IMR-90 (cell line): ENCODE data around the gene FOXK1. TPM values are rescaled to one million over a fixed set of nuclear protein-coding genes. Genes with fewer than 3 reads are reported as not detected.

Source experiments
- ATAC-seq: fragments of 200-7000 bp; cut with Tn5 transposase; 2 replicates; pipeline ENCODE4 v1.9.1; 2020; ENCODE audit warnings: low read depth, mild to moderate bottlenecking, moderate library complexity
- BruUV-seq: library from RNA; stranded (reverse); fragments of 400-500 nt; replicated peaks from 2 replicates; lab custom pipeline; 2021; lab: Mats Ljungman, UMichigan
- CTCF ChIA-PET: fragments of 300-600 bp; formaldehyde crosslinking; extraction: SDS; loops from one replicate; lab custom pipeline; 2021; ENCODE audit warnings: antibody characterized with exemption; lab: Yijun Ruan, JAX
- POLR2A ChIA-PET: fragments of 300-600 bp; sonication (Branson Sonifier 250); formaldehyde crosslinking; loops from one replicate; lab custom pipeline; 2022; ENCODE audit warnings: antibody characterized with exemption; ENCODE audit not compliant: unreplicated experiment; lab: Charles Lee
- DNase-seq: peaks from one replicate; pipeline ENCODE4 v3.0.0; 2013
- H2AFZ ChIP-seq: replicated peaks from 2 replicates; pipeline ENCODE3; 2013; ENCODE audit warnings: low read length, mild to moderate bottlenecking; ENCODE audit not compliant: poor library complexity
- H2AK5ac ChIP-seq: 2 replicates; pipeline ENCODE4 v1.6.1; 2013; ENCODE audit warnings: low read depth, low read length, inconsistent platforms
- H2AK9ac ChIP-seq: replicated peaks from 2 replicates; pipeline ENCODE3; 2013; ENCODE audit warnings: mild to moderate bottlenecking, low read depth, low read length, moderate library complexity; ENCODE audit not compliant: poor library complexity
- H2BK120ac ChIP-seq: 2 replicates; pipeline ENCODE4 v1.6.1; 2013; ENCODE audit warnings: low read depth, low read length, inconsistent platforms
- H2BK15ac ChIP-seq: 3 replicates; pipeline ENCODE4 v1.6.1; 2013; ENCODE audit warnings: low read depth, low read length, inconsistent platforms
- H2BK20ac ChIP-seq: 2 replicates; pipeline ENCODE4 v1.6.1; 2013; ENCODE audit warnings: low read depth, mild to moderate bottlenecking, inconsistent platforms, low read length, moderate library complexity
- H2BK5ac ChIP-seq: 2 replicates; pipeline ENCODE4 v1.6.1; 2013; ENCODE audit warnings: mild to moderate bottlenecking, low read depth, low read length, inconsistent platforms; ENCODE audit not compliant: poor library complexity, severe bottlenecking
- H3K14ac ChIP-seq: replicated peaks from 2 replicates; pipeline ENCODE4 v1.6.1; 2013; ENCODE audit warnings: low read depth, low read length, inconsistent platforms
- H3K18ac ChIP-seq: 2 replicates; pipeline ENCODE4 v1.6.1; 2013; ENCODE audit warnings: low read depth, low read length, control low read depth
- H3K23ac ChIP-seq: 2 replicates; pipeline ENCODE4 v1.6.1; 2013; ENCODE audit warnings: low read depth, low read length, inconsistent platforms
- H3K27ac ChIP-seq: 2 replicates; pipeline ENCODE4 v1.5.1; 2013; ENCODE audit warnings: mild to moderate bottlenecking, control low read depth, low read length; ENCODE audit not compliant: insufficient read depth
- H3K27me3 ChIP-seq: 2 replicates; pipeline ENCODE4 v1.6.1; 2013; ENCODE audit warnings: low read length; ENCODE audit not compliant: control insufficient read depth, insufficient read depth
- H3K36me3 ChIP-seq: 2 replicates; pipeline ENCODE4 v1.6.1; 2013; ENCODE audit warnings: low read length, mixed read lengths; ENCODE audit not compliant: control insufficient read depth, insufficient read depth
- H3K4ac ChIP-seq: 2 replicates; pipeline ENCODE4 v1.6.1; 2013; ENCODE audit warnings: low read depth, low read length, inconsistent platforms
- H3K4me1 ChIP-seq: 2 replicates; pipeline ENCODE4 v1.6.1; 2013; ENCODE audit warnings: low read length, mixed read lengths; ENCODE audit not compliant: control insufficient read depth, insufficient read depth
- H3K4me2 ChIP-seq: 2 replicates; pipeline ENCODE4 v1.6.1; 2013; ENCODE audit warnings: low read depth, mild to moderate bottlenecking, control low read depth, low read length, moderate library complexity
- H3K4me3 ChIP-seq: 2 replicates; pipeline ENCODE4 v1.5.1; 2013; ENCODE audit warnings: low read depth, mild to moderate bottlenecking, control low read depth, low read length, moderate library complexity; ENCODE audit not compliant: insufficient read depth
- H3K56ac ChIP-seq: 2 replicates; pipeline ENCODE4 v1.6.1; 2013; ENCODE audit warnings: low read length, inconsistent platforms; ENCODE audit not compliant: insufficient read depth; ENCODE audit errors: extremely low read depth
- H3K79me1 ChIP-seq, 2 experiments: 2 replicates each; pipeline ENCODE4 v1.6.1; 2013; ENCODE audit warnings: low read length in 2 of 2, inconsistent platforms in 1 of 2, low read depth in 1 of 2
- H3K9ac ChIP-seq: 2 replicates; pipeline ENCODE4 v1.6.1; 2013; ENCODE audit warnings: low read depth, low read length, control low read depth
- H3K9me1 ChIP-seq: 2 replicates; pipeline ENCODE4 v1.6.1; 2013; ENCODE audit warnings: low read length, inconsistent platforms; ENCODE audit not compliant: insufficient read depth
- H3K9me3 ChIP-seq: 2 replicates; pipeline ENCODE4 v1.6.1; 2013; ENCODE audit warnings: low read length; ENCODE audit not compliant: control insufficient read depth, insufficient read depth
- H4K20me1 ChIP-seq: 2 replicates; pipeline ENCODE4 v1.6.1; 2013; ENCODE audit warnings: low read length, inconsistent platforms; ENCODE audit not compliant: insufficient read depth
- H4K5ac ChIP-seq: 2 replicates; pipeline ENCODE4 v1.6.1; 2013; ENCODE audit warnings: mild to moderate bottlenecking, low read depth, low read length, control low read depth
- H4K8ac ChIP-seq, 2 experiments: 2 replicates each; pipeline ENCODE4 v1.6.1; 2013; ENCODE audit warnings: low read depth in 2 of 2, low read length in 2 of 2, control low read depth in 1 of 2, inconsistent platforms in 1 of 2
- H4K91ac ChIP-seq: 2 replicates; pipeline ENCODE4 v1.6.1; 2013; ENCODE audit warnings: low read depth, low read length, inconsistent platforms; ENCODE audit not compliant: insufficient read depth
- BHLHE40 ChIP-seq: fragments of 150-350 bp; IDR thresholded peaks from 2 replicates; pipeline ENCODE4 v1.6.1; 2016; ENCODE audit warnings: mild to moderate bottlenecking, low read depth, low read length
- CEBPB ChIP-seq: IDR thresholded peaks from 2 replicates; pipeline ENCODE4 v1.6.1; 2012; ENCODE audit warnings: low read depth, low read length, improper control_type of control experiment
- CHD1 ChIP-seq: IDR thresholded peaks from 2 replicates; pipeline ENCODE4 v1.6.1; 2012; ENCODE audit warnings: low read depth, low read length, improper control_type of control experiment
- FOS ChIP-seq: fragments of 150-350 bp; IDR thresholded peaks from 2 replicates; pipeline ENCODE4 v1.6.1; 2016; ENCODE audit warnings: low read depth, low read length
- MAFK ChIP-seq: IDR thresholded peaks from 2 replicates; pipeline ENCODE4 v1.6.1; 2012; ENCODE audit warnings: low read depth, low read length, improper control_type of control experiment
- MAZ ChIP-seq: IDR thresholded peaks from 2 replicates; pipeline ENCODE4 v1.6.1; 2012; ENCODE audit warnings: low read depth, mild to moderate bottlenecking, low read length, improper control_type of control experiment, moderate library complexity, borderline replicate concordance
- MXI1 ChIP-seq: IDR thresholded peaks from 2 replicates; pipeline ENCODE4 v1.6.1; 2012; ENCODE audit warnings: low read depth, mild to moderate bottlenecking, low read length, moderate library complexity, borderline replicate concordance
- NFE2L2 ChIP-seq: fragments of 150-350 bp; IDR thresholded peaks from 2 replicates; pipeline ENCODE4 v1.6.1; 2016; ENCODE audit warnings: low read depth, mild to moderate bottlenecking, low read length
- POLR2A ChIP-seq: IDR thresholded peaks from 2 replicates; pipeline ENCODE4 v1.6.1; 2012; ENCODE audit warnings: mild to moderate bottlenecking, low read depth, low read length
- RAD21 ChIP-seq: IDR thresholded peaks from 2 replicates; pipeline ENCODE4 v1.6.1; 2012; ENCODE audit warnings: low read length, improper control_type of control experiment
- RCOR1 ChIP-seq: IDR thresholded peaks from 2 replicates; pipeline ENCODE4 v1.6.1; 2012; ENCODE audit warnings: mild to moderate bottlenecking, low read length, improper control_type of control experiment; ENCODE audit not compliant: insufficient replicate concordance
- RFX5 ChIP-seq: IDR thresholded peaks from 2 replicates; pipeline ENCODE4 v1.8.0; 2012; ENCODE audit warnings: low read depth, mild to moderate bottlenecking, low read length, moderate library complexity
- SMC3 ChIP-seq: fragments of 150-350 bp; IDR thresholded peaks from 2 replicates; pipeline ENCODE4 v1.6.1; 2016; ENCODE audit warnings: low read depth, mild to moderate bottlenecking, antibody characterized with exemption, low read length, moderate library complexity
- WGBS, 2 experiments: methylation state at CpG; one replicate each; pipeline versions ENCODE4 v1.1.5 to v1.1.7; 2013; ENCODE audit warnings: missing lambda C conversion rate in 2 of 2; ENCODE audit not compliant: insufficient read length in 1 of 2; ENCODE audit errors: extremely low coverage in 2 of 2; 5-methylcytosine and 5-hydroxymethylcytosine counted together
- dilution Hi-C: fragments of 300-500 bp; cut with HindIII; formaldehyde crosslinking; loops from one replicate; pipeline ENCODE4 v1.14.3; 2018; ENCODE audit warnings: low sequenced_read_pairs; ENCODE audit not compliant: unreplicated experiment
- in situ Hi-C: fragments of 300-500 bp; cut with MboI; formaldehyde crosslinking; loops from 3 replicates; pipeline ENCODE4 v1.14.3; 2019; ENCODE audit warnings: low sequenced_read_pairs, inconsistent platforms, mixed read lengths
- intact Hi-C: fragments of 100-400 bp; cut with micrococcal nuclease; formaldehyde crosslinking; loops from 2 replicates; pipeline ENCODE4 v1.10.0; 2022
- polyA plus RNA-seq, 3 experiments: library from polyadenylated mRNA; depleted of rRNA; stranded (reverse); fragments of >200 nt; gene quantifications; 2 replicates each; pipeline ENCODE4 v1.2.3, GENCODE V29; 2012; ENCODE audit warnings: low replicate concordance in 1 of 3
- total RNA-seq: library from RNA; depleted of rRNA; stranded (reverse); fragments of >200 nt; gene quantifications from 2 replicates; pipeline ENCODE4 v1.2.3, GENCODE V29; 2012
- TF ChIP-seq, protein P1 (sequence below): conservative IDR thresholded peaks from 2 replicates; pipeline ENCODE4 v1.5.1; 2012; ENCODE audit warnings: mild to moderate bottlenecking, low read depth, low read length, improper control_type of control experiment
- TF ChIP-seq, protein P2 (sequence below): fragments of 150-350 bp; IDR thresholded peaks from 2 replicates; pipeline ENCODE4 v1.6.1; 2017; ENCODE audit warnings: mild to moderate bottlenecking, antibody characterized with exemption, low read length, low read depth
- TF ChIP-seq, protein P3 (sequence below): fragments of 150-350 bp; IDR thresholded peaks from 2 replicates; pipeline ENCODE4 v1.6.1; 2016; ENCODE audit warnings: low read depth, mild to moderate bottlenecking, low read length, moderate library complexity, borderline replicate concordance

The FOXK1 gene
- total and polyA plus RNA-seq, 2 of the 4 experiments (the other 2 are of a cell fraction) = 4.3 to 8.8 TPM

DNA sequence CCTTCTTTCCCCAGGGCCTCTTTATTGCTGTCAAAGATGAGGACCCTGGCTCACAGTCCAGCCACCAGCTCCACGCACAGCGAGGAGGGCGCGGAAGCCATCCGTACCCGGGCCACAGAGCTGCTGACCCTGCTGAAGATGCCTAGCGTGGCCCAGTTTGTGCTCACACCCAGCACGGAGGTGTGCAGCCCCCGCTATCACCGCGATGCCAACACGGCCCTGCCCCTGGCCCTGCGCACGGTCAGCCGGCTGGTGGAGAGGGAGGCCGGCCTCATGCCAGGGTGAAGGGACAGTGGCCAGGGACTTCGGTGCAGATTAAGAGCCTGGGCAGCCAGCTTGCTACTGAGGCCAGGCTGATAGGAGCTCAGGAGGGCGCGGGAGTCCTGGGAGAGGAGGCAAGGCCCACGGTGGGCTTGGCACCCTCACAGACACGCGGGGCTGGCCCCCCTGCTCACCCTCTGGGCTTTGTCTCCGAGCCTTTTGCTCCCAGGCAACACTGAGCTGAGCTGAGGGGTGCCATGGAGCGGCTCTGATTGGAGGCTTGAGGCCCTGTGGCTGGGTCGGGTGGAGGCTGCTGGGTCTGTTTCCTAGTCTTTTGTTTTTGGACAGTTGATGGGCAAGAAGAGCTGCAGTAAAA is 109.1 kb downstream of the FOXK1 start:
- Histone ChIP-seq H4K20me1 (no peaks in the 10 kb centered on the region), H3K4me1 (no peaks in the 10 kb centered on the region), H3K79me1 (no peaks in the 10 kb centered on the region), H3K27ac (no peak overlapping the region), H3K9me1 (0 out of 2 replicates have a peak, but pooled peaks cover 3% of the 10 kb centered on the region), H3K4ac (no peak overlapping the region), H3K56ac (no peak overlapping the region), H3K9me3 (no peaks in the 10 kb centered on the region), H3K18ac (no peak overlapping the region), H3K27me3 (no peaks in the 10 kb centered on the region), H3K14ac (no peak overlapping the region), H2AK9ac (no peak overlapping the region), H2AK5ac (no peak overlapping the region), H2BK120ac (no peak overlapping the region), H2BK15ac (no peak overlapping the region), H2BK20ac (no peak overlapping the region), H3K4me2 (no peak overlapping the region), H4K5ac (no peak overlapping the region), H3K4me3 (no peak overlapping the region), H2BK5ac (no peak overlapping the region), H3K36me3 (peaks cover 55% of the 10 kb centered on the region), H3K23ac (no peak overlapping the region), H4K8ac (no peak overlapping the region), H4K91ac (no peak overlapping the region), H3K9ac (no peak overlapping the region), H2AFZ (no peak overlapping the region)
- DNase-seq = no peak
- intact Hi-C loops (no loop called here), in situ Hi-C loops (no loop called here), dilution Hi-C loops (no loop called here)
- BruUV-seq = no TSS peak
- TF ChIP-seq, protein P1, sequence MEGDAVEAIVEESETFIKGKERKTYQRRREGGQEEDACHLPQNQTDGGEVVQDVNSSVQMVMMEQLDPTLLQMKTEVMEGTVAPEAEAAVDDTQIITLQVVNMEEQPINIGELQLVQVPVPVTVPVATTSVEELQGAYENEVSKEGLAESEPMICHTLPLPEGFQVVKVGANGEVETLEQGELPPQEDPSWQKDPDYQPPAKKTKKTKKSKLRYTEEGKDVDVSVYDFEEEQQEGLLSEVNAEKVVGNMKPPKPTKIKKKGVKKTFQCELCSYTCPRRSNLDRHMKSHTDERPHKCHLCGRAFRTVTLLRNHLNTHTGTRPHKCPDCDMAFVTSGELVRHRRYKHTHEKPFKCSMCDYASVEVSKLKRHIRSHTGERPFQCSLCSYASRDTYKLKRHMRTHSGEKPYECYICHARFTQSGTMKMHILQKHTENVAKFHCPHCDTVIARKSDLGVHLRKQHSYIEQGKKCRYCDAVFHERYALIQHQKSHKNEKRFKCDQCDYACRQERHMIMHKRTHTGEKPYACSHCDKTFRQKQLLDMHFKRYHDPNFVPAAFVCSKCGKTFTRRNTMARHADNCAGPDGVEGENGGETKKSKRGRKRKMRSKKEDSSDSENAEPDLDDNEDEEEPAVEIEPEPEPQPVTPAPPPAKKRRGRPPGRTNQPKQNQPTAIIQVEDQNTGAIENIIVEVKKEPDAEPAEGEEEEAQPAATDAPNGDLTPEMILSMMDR = no peak
- TF ChIP-seq RAD21 (no peak), NFE2L2 (no peak), CHD1 (no peak), MAFK (no peak), RFX5 (no peak), CEBPB (no peak), FOS (no peak), BHLHE40 (no peak), SMC3 (no peak), POLR2A (no peak), MXI1 (no peak), RCOR1 (no peak), MAZ (no peak)
- TF ChIP-seq, protein P2, sequence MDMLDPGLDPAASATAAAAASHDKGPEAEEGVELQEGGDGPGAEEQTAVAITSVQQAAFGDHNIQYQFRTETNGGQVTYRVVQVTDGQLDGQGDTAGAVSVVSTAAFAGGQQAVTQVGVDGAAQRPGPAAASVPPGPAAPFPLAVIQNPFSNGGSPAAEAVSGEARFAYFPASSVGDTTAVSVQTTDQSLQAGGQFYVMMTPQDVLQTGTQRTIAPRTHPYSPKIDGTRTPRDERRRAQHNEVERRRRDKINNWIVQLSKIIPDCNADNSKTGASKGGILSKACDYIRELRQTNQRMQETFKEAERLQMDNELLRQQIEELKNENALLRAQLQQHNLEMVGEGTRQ = no peak
- TF ChIP-seq, protein P3, sequence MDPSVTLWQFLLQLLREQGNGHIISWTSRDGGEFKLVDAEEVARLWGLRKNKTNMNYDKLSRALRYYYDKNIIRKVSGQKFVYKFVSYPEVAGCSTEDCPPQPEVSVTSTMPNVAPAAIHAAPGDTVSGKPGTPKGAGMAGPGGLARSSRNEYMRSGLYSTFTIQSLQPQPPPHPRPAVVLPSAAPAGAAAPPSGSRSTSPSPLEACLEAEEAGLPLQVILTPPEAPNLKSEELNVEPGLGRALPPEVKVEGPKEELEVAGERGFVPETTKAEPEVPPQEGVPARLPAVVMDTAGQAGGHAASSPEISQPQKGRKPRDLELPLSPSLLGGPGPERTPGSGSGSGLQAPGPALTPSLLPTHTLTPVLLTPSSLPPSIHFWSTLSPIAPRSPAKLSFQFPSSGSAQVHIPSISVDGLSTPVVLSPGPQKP = no peak
- WGBS, 2 experiments = 95% methylated on average over 19 of the region's 25 CpGs; no CpG with 5 or more reads in 1 of the 2 experiments
- CTCF ChIA-PET = interaction anchor here (0.6 kb wide), 1 partner anchor 87 kb away, joined by 3 read pairs; no protein-coding TSS in a partner anchor
- POLR2A ChIA-PET = no interaction called here
- ATAC-seq = no peak
